ENCODE data around the gene BRAF.

DNA sequence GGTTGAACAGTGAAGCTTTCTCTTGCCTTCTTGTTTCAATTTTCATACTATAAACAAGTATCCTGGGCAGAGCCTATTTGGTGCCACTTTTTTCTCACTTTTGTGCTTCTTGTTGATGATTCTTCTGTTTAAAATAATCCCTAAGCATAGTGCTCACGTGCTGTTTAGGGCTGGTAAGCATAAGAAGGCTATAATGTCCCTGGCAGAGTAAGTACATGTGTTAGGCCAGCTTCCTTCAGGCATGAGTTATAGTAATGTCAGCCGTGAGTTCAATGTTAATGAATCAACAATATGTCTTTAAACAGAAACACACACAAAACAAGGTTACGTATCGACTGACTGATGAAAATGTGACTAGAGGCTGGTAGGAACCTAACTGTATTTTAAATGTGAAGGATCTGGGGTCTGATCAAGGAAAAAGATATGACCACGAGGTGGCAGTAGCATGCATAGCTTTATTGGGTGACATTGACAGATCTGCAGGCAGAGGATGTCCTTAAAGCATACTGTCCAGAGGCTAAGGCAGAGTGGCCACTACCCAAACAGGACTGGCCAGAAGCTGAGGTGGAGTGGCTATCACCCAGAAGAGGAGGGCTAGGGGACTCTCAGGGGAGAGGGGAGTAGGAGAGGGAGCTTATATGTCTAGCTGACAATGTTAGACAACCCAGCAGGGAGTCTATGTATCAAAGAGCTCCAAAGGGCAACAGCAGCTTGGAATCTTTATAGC is 113.7 kb downstream of the BRAF start:
- TF ChIP-seq, protein P1, sequence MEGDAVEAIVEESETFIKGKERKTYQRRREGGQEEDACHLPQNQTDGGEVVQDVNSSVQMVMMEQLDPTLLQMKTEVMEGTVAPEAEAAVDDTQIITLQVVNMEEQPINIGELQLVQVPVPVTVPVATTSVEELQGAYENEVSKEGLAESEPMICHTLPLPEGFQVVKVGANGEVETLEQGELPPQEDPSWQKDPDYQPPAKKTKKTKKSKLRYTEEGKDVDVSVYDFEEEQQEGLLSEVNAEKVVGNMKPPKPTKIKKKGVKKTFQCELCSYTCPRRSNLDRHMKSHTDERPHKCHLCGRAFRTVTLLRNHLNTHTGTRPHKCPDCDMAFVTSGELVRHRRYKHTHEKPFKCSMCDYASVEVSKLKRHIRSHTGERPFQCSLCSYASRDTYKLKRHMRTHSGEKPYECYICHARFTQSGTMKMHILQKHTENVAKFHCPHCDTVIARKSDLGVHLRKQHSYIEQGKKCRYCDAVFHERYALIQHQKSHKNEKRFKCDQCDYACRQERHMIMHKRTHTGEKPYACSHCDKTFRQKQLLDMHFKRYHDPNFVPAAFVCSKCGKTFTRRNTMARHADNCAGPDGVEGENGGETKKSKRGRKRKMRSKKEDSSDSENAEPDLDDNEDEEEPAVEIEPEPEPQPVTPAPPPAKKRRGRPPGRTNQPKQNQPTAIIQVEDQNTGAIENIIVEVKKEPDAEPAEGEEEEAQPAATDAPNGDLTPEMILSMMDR (IDR thresholded peaks at IDR 0.05; ENCODE audit: control extremely low read depth in 1 of 3, insufficient read depth in 1 of 3, low read depth in 1 of 3, low read length in 3 of 3) = peak in 2 of 3 experiments; percentile 73 to 80; a peak in 3 of 4 replicates
- no peak for TF ChIP-seq TAF7 (optimal IDR thresholded peaks at IDR 0.05; ENCODE audit: borderline replicate concordance, low read depth, low read length)
- no peak for TF ChIP-seq SUZ12 (IDR thresholded peaks at IDR 0.05; ENCODE audit: low read length)
- no peak for TF ChIP-seq ZNF274 (IDR thresholded peaks at IDR 0.05; ENCODE audit: borderline replicate concordance, extremely low read depth, low read length)
- 0 out of 4 replicates have a peak, but pooled peaks of 1 of the 2 experiments have one; percentile 42 for TF ChIP-seq SIN3A (conservative IDR thresholded peaks at IDR 0.05 in 1 of 2, IDR thresholded peaks at IDR 0.05 in 1 of 2; ENCODE audit: low read depth in 1 of 2, low read length in 2 of 2)
- no peak for TF ChIP-seq POLR2A (IDR thresholded peaks at IDR 0.05; ENCODE audit: control extremely low read depth in 1 of 2, low read depth in 2 of 2, low read length in 2 of 2)
- TF ChIP-seq RBBP5 (IDR thresholded peaks at IDR 0.05; ENCODE audit: borderline replicate concordance, low read depth, low read length) = no peak
- no peak for TF ChIP-seq GABPA (IDR thresholded peaks at IDR 0.05; ENCODE audit: borderline replicate concordance, insufficient read depth, low read length)
- TF ChIP-seq SAP30 (IDR thresholded peaks at IDR 0.05; ENCODE audit: insufficient read depth, insufficient replicate concordance, low read length) = no peak
- no peak for TF ChIP-seq POLR2AphosphoS5 (IDR thresholded peaks at IDR 0.05; ENCODE audit: low read depth, low read length)
- TF ChIP-seq ATF3 (IDR thresholded peaks at IDR 0.05; ENCODE audit: insufficient read depth, low read depth, low read length) = no peak
- TF ChIP-seq SP4 (IDR thresholded peaks at IDR 0.05; ENCODE audit: low read length) = no peak
- no peak for TF ChIP-seq HDAC2 (IDR thresholded peaks at IDR 0.05; ENCODE audit: borderline replicate concordance in 1 of 2, low read depth in 2 of 2, low read length in 2 of 2)
